Gastrocnemius medialis (tissue), 4 donors: ENCODE measurements around the gene ITGAE.

ENCODE experiments used
- CTCF ChIP-seq, 5 experiments: fragments of 450-650 bp in 3 of 5; fragments of 200-600 bp in 2 of 5; sonication (generic) in 2 of 5; IDR thresholded peaks in 4 of 5; conservative IDR thresholded peaks in 1 of 5; 1 replicate in 4 of 5; 2 replicates in 1 of 5; pipeline ENCODE4 v1.5.1; 2016 to 2019; ENCODE audit warnings: antibody characterized with exemption in 5 of 5, mild to moderate bottlenecking in 3 of 5, moderate library complexity in 3 of 5
- POLR2A ChIP-seq, 2 donors: fragments of 450-650 bp; IDR thresholded peaks; one replicate each; pipeline ENCODE4 v1.6.1; 2017; ENCODE audit warnings: antibody characterized with exemption in 2 of 2, mild to moderate bottlenecking in 2 of 2, moderate library complexity in 2 of 2

- peak in 1 of 5 experiments; percentile 11 for TF ChIP-seq CTCF (IDR thresholded peaks at IDR 0.05 in 4 of 5, conservative IDR thresholded peaks at IDR 0.05 in 1 of 5)
- TF ChIP-seq POLR2A (IDR thresholded peaks at IDR 0.05), result no peak
Measured at GRCh38 chr17:3691617-3692067, 109.3 kb downstream of the ITGAE start.
